Neural cell (in vitro differentiated cells): ENCODE measurements around the gene MPHOSPH8. TPM values are rescaled to one million over a fixed set of nuclear protein-coding genes. Genes with fewer than 3 reads are reported as not detected.
A peak's percentile ranks its signal among the peaks of the same experiment; 100 is the strongest.

Experiments used
- H2AFZ ChIP-seq: fragments of 200-600, 300-800 bp; sonication (generic), shearing (Covaris generic); 2 replicates; pipeline ENCODE4 v1.6.0; 2014; ENCODE audit warnings: low read depth, mild to moderate bottlenecking, antibody characterized with exemption, low read length, moderate library complexity
- H3F3A ChIP-seq: fragments of 200-600 bp; shearing (Covaris generic); 2 replicates; pipeline ENCODE4 v1.6.1; 2016; ENCODE audit warnings: mild to moderate bottlenecking, moderate library complexity, mixed read lengths, antibody characterized with exemption, low read length; ENCODE audit not compliant: insufficient read depth, poor library complexity, severe bottlenecking
- H3K27ac ChIP-seq: fragments of 200-600, 300-800 bp; sonication (generic), shearing (Covaris generic); 2 replicates; pipeline ENCODE4 v1.5.1; 2014; ENCODE audit warnings: mild to moderate bottlenecking, low read length, moderate library complexity
- H3K27me3 ChIP-seq: fragments of 300-800, 200-600 bp; sonication (generic), shearing (Covaris generic); 2 replicates; pipeline ENCODE4 v1.6.0; 2014; ENCODE audit warnings: mild to moderate bottlenecking, low read depth, low read length, moderate library complexity; ENCODE audit not compliant: insufficient read depth
- H3K36me3 ChIP-seq: fragments of 300-800, 200-600 bp; sonication (generic), shearing (Covaris generic); 2 replicates; pipeline ENCODE4 v1.5.1; 2014; ENCODE audit warnings: mild to moderate bottlenecking, antibody characterized with exemption, low read length, moderate library complexity; ENCODE audit not compliant: insufficient read depth
- H3K4me2 ChIP-seq: fragments of 300-800, 200-600 bp; sonication (generic), shearing (Covaris generic); 2 replicates; pipeline ENCODE4 v1.6.0; 2014; ENCODE audit warnings: mild to moderate bottlenecking, low read length
- H3K4me3 ChIP-seq: fragments of 300-800, 200-600 bp; sonication (generic), shearing (Covaris generic); 2 replicates; pipeline ENCODE4 v1.5.1; 2014; ENCODE audit warnings: mild to moderate bottlenecking, low read length, moderate library complexity
- H3K79me2 ChIP-seq: fragments of 200-600 bp; shearing (Covaris generic); replicated peaks from 2 replicates; pipeline ENCODE4 v1.6.0; 2014; ENCODE audit warnings: mild to moderate bottlenecking, low read length, moderate library complexity; ENCODE audit not compliant: insufficient read depth
- H3K9ac ChIP-seq: fragments of 300-800, 200-600 bp; sonication (generic), shearing (Covaris generic); 2 replicates; pipeline ENCODE4 v1.6.1; 2016; ENCODE audit warnings: mild to moderate bottlenecking, low read length, mixed read lengths
- H3K9me2 ChIP-seq: fragments of 200-600 bp; shearing (Covaris generic); 2 replicates; pipeline ENCODE4 v1.6.1; 2016; ENCODE audit warnings: mild to moderate bottlenecking, low read length, mixed read lengths; ENCODE audit not compliant: insufficient read depth
- H3K9me3 ChIP-seq: fragments of 200-600, 300-800 bp; sonication (generic), shearing (Covaris generic); 2 replicates; pipeline ENCODE4 v1.6.1; 2016; ENCODE audit warnings: mild to moderate bottlenecking, mixed run types, low read length, moderate library complexity, mixed read lengths
- H4K20me1 ChIP-seq: fragments of 200-600 bp; shearing (Covaris generic); 2 replicates; pipeline ENCODE4 v1.6.1; 2016; ENCODE audit warnings: mild to moderate bottlenecking, mixed run types; ENCODE audit not compliant: insufficient read depth
- CTCF ChIP-seq: fragments of 450-650 bp; IDR thresholded peaks from 2 replicates; pipeline ENCODE4 v1.5.1; 2014; ENCODE audit warnings: antibody characterized with exemption, mild to moderate bottlenecking, moderate library complexity; ENCODE audit not compliant: poor library complexity, severe bottlenecking
- EZH2 ChIP-seq: fragments of 200-600, 300-800 bp; shearing (Covaris generic), sonication (generic); IDR thresholded peaks from 2 replicates; pipeline ENCODE4 v1.6.1; 2014; ENCODE audit warnings: antibody characterized with exemption, low read length, borderline replicate concordance, mild to moderate bottlenecking; ENCODE audit not compliant: insufficient read depth, poor library complexity, severe bottlenecking
- MXI1 ChIP-seq: fragments of 450-650 bp; conservative IDR thresholded peaks from 2 replicates; pipeline ENCODE4 v1.6.1; 2014; ENCODE audit warnings: antibody characterized with exemption, mild to moderate bottlenecking; ENCODE audit not compliant: poor library complexity, severe bottlenecking
- POLR2AphosphoS5 ChIP-seq: IDR thresholded peaks from 2 replicates; pipeline ENCODE4 v1.6.1; 2012
- RAD21 ChIP-seq: fragments of 450-650 bp; conservative IDR thresholded peaks from 2 replicates; pipeline ENCODE4 v1.6.1; 2014; ENCODE audit warnings: antibody characterized with exemption, mild to moderate bottlenecking, moderate library complexity
- SMC3 ChIP-seq: fragments of 450-650 bp; conservative IDR thresholded peaks from 2 replicates; pipeline ENCODE4 v1.6.1; 2014; ENCODE audit warnings: antibody characterized with exemption, mild to moderate bottlenecking, moderate library complexity; ENCODE audit not compliant: poor library complexity
- TAF1 ChIP-seq: IDR thresholded peaks from 2 replicates; pipeline ENCODE4 v1.6.1; 2012; ENCODE audit warnings: low read depth
- polyA plus RNA-seq: library from polyadenylated mRNA; depleted of rRNA; stranded (reverse); fragments of >200 nt; gene quantifications from 2 replicates; pipeline ENCODE4 v1.2.3, GENCODE V29; 2014

The MPHOSPH8 gene
- polyA plus RNA-seq, 1 donor from 2014 or later, result 35.0 TPM

GRCh38 chr13:19601749-19602725, 31.4 kb upstream of the MPHOSPH8 start:
- Histone ChIP-seq H2AFZ (peak overlapping the region; percentile 40), H3K27ac (no peak overlapping the region), H3K9ac (peak overlapping the region; percentile 49), H3K36me3 (no peaks in the 10 kb centered on the region), H3K27me3 (peaks cover 15% of the 10 kb centered on the region), H3K79me2 (no peaks in the 10 kb centered on the region), H3K4me3 (peak overlapping the region; percentile 66), H3K9me2 (no peaks in the 10 kb centered on the region), H3K9me3 (no peaks in the 10 kb centered on the region), H4K20me1 (no peaks in the 10 kb centered on the region), H3F3A (no peaks in the 10 kb centered on the region), H3K4me2 (peak overlapping the region; percentile 19)
- TF ChIP-seq POLR2AphosphoS5 (no peak), CTCF (peak; percentile 72), TAF1 (no peak), RAD21 (peak; percentile 53), MXI1 (peak; percentile 63)

GRCh38 chr13:19604306-19604705, 29.2 kb upstream of the MPHOSPH8 start:
- Histone ChIP-seq H4K20me1 (no peaks in the 10 kb centered on the region), H3K27ac (no peak overlapping the region), H3K4me3 (no peak overlapping the region), H3K9ac (no peak overlapping the region), H3K9me2 (no peaks in the 10 kb centered on the region), H2AFZ (no peak overlapping the region), H3K4me2 (no peak overlapping the region), H3K9me3 (no peaks in the 10 kb centered on the region), H3K79me2 (no peaks in the 10 kb centered on the region), H3K36me3 (no peaks in the 10 kb centered on the region), H3F3A (no peaks in the 10 kb centered on the region), H3K27me3 (peaks cover 15% of the 10 kb centered on the region)
- TF ChIP-seq TAF1 (no peak), SMC3 (no peak), EZH2 (no peak), MXI1 (no peak)

GRCh38 chr13:19605161-19605955, 28.1 kb upstream of the MPHOSPH8 start:
- no peak for TF ChIP-seq POLR2AphosphoS5
- no peak for TF ChIP-seq CTCF
- no peak for TF ChIP-seq EZH2
- Histone ChIP-seq H3K9ac (no peak overlapping the region), H2AFZ (no peak overlapping the region), H3K27me3 (peaks cover 15% of the 10 kb centered on the region), H3K36me3 (no peaks in the 10 kb centered on the region), H3K27ac (no peak overlapping the region), H3K79me2 (no peaks in the 10 kb centered on the region), H3F3A (no peaks in the 10 kb centered on the region), H4K20me1 (no peaks in the 10 kb centered on the region), H3K4me2 (no peak overlapping the region), H3K4me3 (no peak overlapping the region), H3K9me2 (no peaks in the 10 kb centered on the region), H3K9me3 (no peaks in the 10 kb centered on the region)
